Osteoblast (primary cell): ENCODE measurements around the gene LAMP2. TPM values are rescaled to one million over a fixed set of nuclear protein-coding genes. Genes with fewer than 3 reads are reported as not detected.

Experiments
- DNase-seq: peaks from one replicate; pipeline ENCODE4 v3.0.0; 2011; ENCODE audit warnings: low spot score, mixed read lengths; ENCODE audit not compliant: insufficient read length; ENCODE audit errors: missing footprints
- H2AFZ ChIP-seq: 2 replicates; pipeline ENCODE4 v1.6.0; 2011; ENCODE audit warnings: mild to moderate bottlenecking, low read length
- H3K27ac ChIP-seq: 2 replicates; pipeline ENCODE4 v1.5.1; 2011; ENCODE audit warnings: mild to moderate bottlenecking, low read depth, low read length, moderate library complexity
- H3K27me3 ChIP-seq: 2 replicates; pipeline ENCODE4 v1.6.0; 2012; ENCODE audit warnings: mild to moderate bottlenecking, control low read depth, inconsistent platforms, low read length, moderate library complexity; ENCODE audit not compliant: insufficient read depth
- H3K36me3 ChIP-seq: 2 replicates; pipeline ENCODE4 v1.5.1; 2011; ENCODE audit warnings: mild to moderate bottlenecking, low read length, control low read depth, moderate library complexity; ENCODE audit not compliant: insufficient read depth
- H3K4me1 ChIP-seq: 2 replicates; pipeline ENCODE4 v1.5.1; 2011; ENCODE audit warnings: mild to moderate bottlenecking, low read length, control low read depth, moderate library complexity; ENCODE audit not compliant: insufficient read depth
- H3K4me2 ChIP-seq: 2 replicates; pipeline ENCODE4 v1.6.0; 2011; ENCODE audit warnings: mild to moderate bottlenecking, low read length; ENCODE audit not compliant: insufficient read depth
- H3K4me3 ChIP-seq: fragments of 200-600 bp; sonication (generic); 3 replicates; pipeline ENCODE4 v1.5.1; 2012; ENCODE audit warnings: mild to moderate bottlenecking, low read length, inconsistent platforms; ENCODE audit not compliant: insufficient read depth
- H3K79me2 ChIP-seq: 2 replicates; pipeline ENCODE4 v1.6.0; 2012; ENCODE audit warnings: mild to moderate bottlenecking, low read length, control low read depth, inconsistent platforms; ENCODE audit not compliant: insufficient read depth
- H3K9me3 ChIP-seq: 2 replicates; pipeline ENCODE4 v1.5.1; 2011; ENCODE audit warnings: low read depth, low read length, control low read depth
- H4K20me1 ChIP-seq: 2 replicates; pipeline ENCODE4 v1.6.0; 2012; ENCODE audit warnings: mild to moderate bottlenecking, low read length, control low read depth; ENCODE audit not compliant: insufficient read depth
- CTCF ChIP-seq: IDR thresholded peaks from 2 replicates; pipeline ENCODE4 v1.5.1; 2011; ENCODE audit warnings: mild to moderate bottlenecking, low read depth, low read length, moderate library complexity; ENCODE audit errors: extremely low read depth
- small RNA-seq: library from RNA; depleted of rRNA; stranded (forward); fragments of <200 nt; gene quantifications from one replicate; pipeline ENCODE3, GENCODE V24; 2012
- total RNA-seq: library from RNA; depleted of rRNA; stranded (reverse); fragments of >200 nt; gene quantifications from 2 replicates; pipeline ENCODE4 v1.2.3, GENCODE V29; 2012

The LAMP2 gene
- total RNA-seq, 1 donor = 237 TPM

GRCh38 chrX:120380699-120381098 is 88.4 kb downstream of the LAMP2 start:
- H3K79me2 ChIP-seq = no peaks in the 10 kb centered on the region
- H3K27me3 ChIP-seq = no peaks in the 10 kb centered on the region
- H3K4me2 ChIP-seq = no peak overlapping the region
- no peak overlapping the region for H2AFZ ChIP-seq
- H3K4me3 ChIP-seq = no peak overlapping the region
- no peaks in the 10 kb centered on the region for H3K36me3 ChIP-seq
- no peak for TF ChIP-seq CTCF
- H3K27ac ChIP-seq = no peak overlapping the region
- H3K9me3 ChIP-seq = peaks cover 3% of the 10 kb centered on the region
- no peak for DNase-seq
- H3K4me1 ChIP-seq = no peaks in the 10 kb centered on the region
- no peaks in the 10 kb centered on the region for H4K20me1 ChIP-seq

- no peak for TF ChIP-seq CTCF
- Histone ChIP-seq H3K9me3 (peaks cover 3% of the 10 kb centered on the region), H3K4me3 (no peak overlapping the region), H4K20me1 (no peaks in the 10 kb centered on the region), H3K36me3 (no peaks in the 10 kb centered on the region), H3K79me2 (no peaks in the 10 kb centered on the region), H3K27ac (no peak overlapping the region), H2AFZ (no peak overlapping the region), H3K27me3 (no peaks in the 10 kb centered on the region), H3K4me1 (no peaks in the 10 kb centered on the region), H3K4me2 (no peak overlapping the region)
- DNase-seq = no peak
These were observed 89.0 kb downstream of the LAMP2 start for GRCh38 chrX:120379937-120380681.

DNA sequence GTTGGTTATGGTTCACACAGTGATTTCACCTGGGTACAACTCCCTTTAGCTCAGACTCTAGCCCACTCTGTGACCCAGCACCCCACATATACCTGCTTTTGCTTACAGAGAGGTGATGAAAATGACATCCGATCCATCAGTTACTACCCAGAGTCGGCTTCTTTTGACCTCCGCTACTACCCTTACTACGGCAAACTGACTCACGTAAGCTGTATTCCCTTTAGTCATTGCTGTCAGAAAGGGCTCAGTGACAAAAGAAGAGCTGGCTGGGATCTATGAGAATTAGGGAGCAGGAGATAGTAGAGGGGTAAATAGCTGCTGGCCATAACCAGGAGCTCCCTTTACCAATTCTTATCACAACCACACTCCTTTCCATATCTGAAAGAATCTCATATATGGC is 90.5 kb downstream of the LAMP2 start:
- H3K36me3 ChIP-seq = no peaks in the 10 kb centered on the region
- no peak overlapping the region for H2AFZ ChIP-seq
- H3K27ac ChIP-seq = no peak overlapping the region
- TF ChIP-seq CTCF = no peak
- DNase-seq = no peak
- H3K27me3 ChIP-seq = no peaks in the 10 kb centered on the region
- no peak overlapping the region for H3K4me3 ChIP-seq
- H3K9me3 ChIP-seq = peaks cover 3% of the 10 kb centered on the region
- no peak overlapping the region for H3K4me2 ChIP-seq
- no peaks in the 10 kb centered on the region for H3K4me1 ChIP-seq
- no peaks in the 10 kb centered on the region for H4K20me1 ChIP-seq
- no peaks in the 10 kb centered on the region for H3K79me2 ChIP-seq

Small RNA genes within 50 kb of the gene (small RNA-seq; reads per million reads assigned to genes)
- gene RNU7-37P = not detected

Other genes starting within 250 kb of the LAMP2 start
- gene ZBTB33, start 218.5 kb downstream of the LAMP2 start, total RNA-seq = 19.2 and 20.0 TPM in 2 replicates
- gene TMEM255A, start 157.8 kb downstream of the LAMP2 start, total RNA-seq = under 0.01 and 0.29 TPM in 2 replicates
- not detected in 2 replicates for gene ATP1B4, start 107.2 kb downstream of the LAMP2 start, total RNA-seq
- gene CUL4B, start 91.7 kb upstream of the LAMP2 start, total RNA-seq = 76.0 TPM in 2 replicates
- gene MCTS1, start 134.8 kb upstream of the LAMP2 start, total RNA-seq = 29.3 and 38.9 TPM in 2 replicates
- gene C1GALT1C1, start 160.8 kb upstream of the LAMP2 start, total RNA-seq = 33.6 and 36.9 TPM in 2 replicates